GM19240 (cell line): ENCODE data around the gene ARSI.

Source experiments
- DNase-seq: peaks from one replicate; pipeline ENCODE4 v3.0.0; 2011; ENCODE audit warnings: low spot score; ENCODE audit not compliant: insufficient read length

Gene ARSI

GRCh38 chr5:150327139-150327538, 24.4 kb upstream of the ARSI start:
- no peak for DNase-seq

GRCh38 chr5:150326707-150327106, 24.0 kb upstream of the ARSI start:
- DNase-seq: no peak

DNA sequence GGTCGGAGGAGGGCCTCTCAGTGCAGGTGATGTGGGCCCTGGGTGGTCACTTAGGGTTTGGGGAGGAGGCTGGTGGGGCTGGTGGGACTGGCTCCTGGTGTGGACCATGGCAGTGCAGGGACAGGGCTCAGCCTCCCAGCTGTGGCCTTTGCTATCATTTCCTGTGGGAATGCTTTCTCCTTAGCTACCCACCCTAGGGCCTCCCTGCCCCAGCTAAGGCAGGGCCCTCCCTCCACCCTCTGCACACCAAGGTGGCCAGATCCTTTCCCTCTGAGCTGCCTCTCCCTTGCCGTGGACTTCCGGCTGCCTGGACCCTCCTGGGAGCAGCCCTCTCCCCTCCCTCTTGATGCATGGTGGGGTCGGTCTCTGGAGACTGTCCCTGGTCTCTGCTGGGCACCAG, 22.7 kb upstream of the ARSI start:
- no peak for DNase-seq

GRCh38 chr5:150323819-150324218, 21.1 kb upstream of the ARSI start:
- no peak for DNase-seq

- no peak for DNase-seq
Measured at GRCh38 chr5:150323092-150323491, 20.4 kb upstream of the ARSI start.

DNA sequence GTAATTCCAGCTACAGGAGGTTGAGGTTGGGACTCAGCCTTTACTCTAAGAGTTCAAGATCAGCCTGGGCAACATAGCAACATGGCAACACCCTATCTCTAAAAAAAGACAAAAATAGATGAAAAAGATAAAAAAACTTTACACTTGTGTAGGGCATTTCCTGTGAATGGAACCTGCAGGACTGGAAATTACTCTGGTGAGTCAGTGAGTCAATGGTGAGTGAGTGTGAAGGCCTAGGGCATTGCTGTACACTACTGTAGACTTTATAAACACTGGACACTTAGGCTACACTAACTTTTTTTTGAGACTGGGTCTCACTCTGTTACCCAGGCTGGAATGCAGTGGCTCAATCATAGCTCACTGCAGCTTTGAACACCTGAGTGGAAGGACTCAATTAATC, 19.5 kb upstream of the ARSI start:
- no peak for DNase-seq

GRCh38 chr5:150321784-150322183, 19.1 kb upstream of the ARSI start:
- DNase-seq: no peak

DNA sequence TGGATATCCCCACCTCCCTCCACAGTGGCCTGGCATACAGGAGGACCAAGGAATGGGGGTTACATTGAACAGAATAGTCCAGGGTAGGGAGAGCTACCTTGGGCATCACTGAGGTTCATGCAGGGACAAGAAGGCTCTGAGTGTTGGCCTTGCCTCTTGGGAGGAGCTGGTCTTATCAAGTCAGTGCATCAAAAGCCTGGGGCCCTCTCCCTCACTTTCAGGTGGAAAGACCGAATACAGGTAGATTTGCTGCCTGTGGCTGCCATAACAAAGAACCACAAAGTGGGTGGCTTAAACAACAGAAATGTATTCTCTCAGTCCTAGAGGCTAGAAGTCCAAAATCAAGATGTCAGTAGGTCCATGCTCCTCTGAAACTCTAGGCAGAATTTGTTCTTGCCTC, 18.5 kb upstream of the ARSI start:
- DNase-seq: no peak

- DNase-seq: no peak
Measured at GRCh38 chr5:150320044-150320613, 17.4 kb upstream of the ARSI start.

- no peak for DNase-seq
Measured at GRCh38 chr5:150319484-150319790, 16.7 kb upstream of the ARSI start.

GRCh38 chr5:150318613-150319483, 16.1 kb upstream of the ARSI start:
- DNase-seq: no peak

GRCh38 chr5:150317048-150318003, 14.6 kb upstream of the ARSI start:
- no peak for DNase-seq

DNA sequence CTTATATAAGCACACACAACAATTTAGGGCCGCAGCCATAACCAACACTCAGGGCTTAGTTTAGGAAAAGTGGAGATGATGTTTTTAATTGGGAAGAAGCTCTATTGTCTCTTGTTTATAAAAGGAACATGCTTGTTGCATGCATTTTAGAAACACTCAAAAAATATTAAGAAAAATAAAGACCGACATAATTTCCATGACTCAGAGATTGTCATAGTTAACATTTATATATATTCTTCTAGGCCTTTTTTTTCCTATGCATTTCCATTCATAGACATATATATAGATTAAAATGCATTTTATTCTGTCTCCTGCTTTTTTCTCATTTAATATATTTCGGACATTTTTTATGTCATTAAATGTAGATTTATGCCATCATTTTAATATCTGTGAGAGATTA, 13.6 kb upstream of the ARSI start:
- DNase-seq: no peak

DNA sequence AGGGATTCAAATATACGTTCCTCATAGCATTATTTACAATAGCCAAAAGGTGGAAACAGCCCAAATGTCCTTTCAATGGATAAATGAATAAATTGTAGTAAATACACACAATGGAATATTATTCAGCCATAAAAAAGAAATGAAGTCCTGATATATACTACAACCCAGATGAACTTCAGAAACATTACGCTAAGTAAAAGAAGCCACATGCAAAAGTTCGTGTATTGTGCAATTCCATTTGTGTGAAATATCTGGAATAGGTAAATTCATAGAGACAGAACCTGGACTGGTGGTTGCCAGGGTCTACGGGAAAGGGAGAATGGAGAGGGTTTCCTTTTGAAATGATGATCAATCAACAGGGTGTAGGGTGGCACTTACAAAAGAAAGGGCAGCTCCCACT, 12.5 kb upstream of the ARSI start:
- no peak for DNase-seq

- no peak for DNase-seq
Measured at GRCh38 chr5:150313921-150314716, 11.4 kb upstream of the ARSI start.

- DNase-seq: no peak
Measured at GRCh38 chr5:150313501-150313900, 10.8 kb upstream of the ARSI start.

DNA sequence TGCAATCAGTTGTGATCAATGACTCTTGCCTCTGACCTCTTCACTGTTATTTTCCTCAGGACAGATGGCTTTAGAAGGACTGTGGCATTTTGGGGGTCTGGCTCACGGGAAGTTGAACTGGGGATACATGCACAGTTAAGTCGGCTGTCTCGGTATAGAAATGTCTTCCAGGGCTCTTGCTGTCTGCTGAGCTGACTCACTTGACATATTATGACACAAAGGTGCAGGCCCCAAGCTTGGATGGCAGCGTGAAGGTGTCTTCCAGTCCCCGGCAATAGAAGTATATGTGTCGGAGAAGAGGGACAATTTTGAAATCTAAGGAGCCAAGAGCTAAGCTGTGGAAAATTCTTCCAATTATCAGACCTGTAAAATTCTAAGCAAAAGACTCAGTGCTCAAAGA, 9.8 kb upstream of the ARSI start:
- DNase-seq: no peak

DNA sequence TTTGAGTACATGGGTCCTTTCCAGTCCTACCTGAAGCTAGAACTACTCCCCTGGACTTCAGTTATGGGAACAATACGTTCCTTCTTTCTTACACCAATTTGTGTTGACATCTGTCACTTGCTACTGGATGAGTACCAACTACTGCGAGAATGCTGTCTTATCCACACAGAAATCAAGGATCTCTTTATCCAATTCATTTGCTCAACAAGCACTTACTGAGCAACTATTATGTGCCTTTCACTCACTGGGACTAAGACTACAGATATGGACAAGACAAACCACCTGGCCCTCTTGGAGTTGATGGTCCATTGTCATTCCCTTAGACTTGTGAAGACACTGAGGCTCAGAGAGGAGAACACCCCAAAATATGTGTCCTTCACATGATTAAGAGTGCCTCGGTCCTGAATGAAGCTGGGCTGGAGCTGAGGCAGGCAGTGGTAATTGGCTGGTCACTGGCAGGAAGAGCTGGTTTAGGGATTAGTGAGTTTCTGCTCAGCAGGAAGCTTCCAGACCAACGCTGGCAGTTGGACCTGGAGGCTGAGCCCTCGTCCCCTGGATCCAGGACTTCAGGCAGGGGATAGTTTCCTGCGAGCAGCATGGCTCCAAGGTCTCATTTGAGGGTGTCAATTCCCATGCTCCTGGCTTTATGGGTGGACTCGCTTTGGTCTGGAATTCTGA, 8.4 kb upstream of the ARSI start:
- DNase-seq: no peak

DNA sequence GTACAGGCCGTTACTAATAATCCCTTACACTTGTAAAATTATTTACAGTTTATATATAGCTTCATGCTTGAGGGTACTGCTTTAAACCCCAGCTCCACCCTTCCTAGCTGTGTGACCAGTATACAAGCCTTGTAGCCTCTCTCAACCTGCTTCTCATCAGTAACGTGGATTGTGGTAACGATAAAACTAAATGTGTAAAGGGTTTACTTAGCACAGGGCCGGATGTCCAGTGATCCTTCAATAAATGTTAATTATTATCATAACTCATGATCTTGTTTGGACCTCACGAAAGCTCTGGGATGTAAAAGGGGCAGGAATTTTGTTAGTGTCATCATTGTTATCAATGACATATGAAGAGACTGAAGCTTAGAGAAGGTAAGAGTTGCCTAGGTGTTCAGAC, 7.5 kb upstream of the ARSI start:
- DNase-seq: no peak

GRCh38 chr5:150309886-150310239, 7.2 kb upstream of the ARSI start:
- DNase-seq: no peak
